GM18505 (cell line): Measurements from ENCODE around the gene CPLANE2.
"Not testable (repeated sequence)": the region's sequence is repeated elsewhere in the genome, so short reads cannot be mapped to it uniquely, and the experiment has no call there.

Source experiments
- ATAC-seq: cut with Tn5 transposase; IDR thresholded peaks from one replicate; pipeline ENCODE4 v1.9.1; 2021; ENCODE audit not compliant: unreplicated experiment
- POLR2A ChIP-seq: IDR thresholded peaks from 4 replicates; pipeline ENCODE4 v1.6.1; 2011; ENCODE audit warnings: borderline replicate concordance; ENCODE audit not compliant: insufficient read depth, insufficient read length; ENCODE audit errors: extremely low read depth

Gene CPLANE2, protein sequence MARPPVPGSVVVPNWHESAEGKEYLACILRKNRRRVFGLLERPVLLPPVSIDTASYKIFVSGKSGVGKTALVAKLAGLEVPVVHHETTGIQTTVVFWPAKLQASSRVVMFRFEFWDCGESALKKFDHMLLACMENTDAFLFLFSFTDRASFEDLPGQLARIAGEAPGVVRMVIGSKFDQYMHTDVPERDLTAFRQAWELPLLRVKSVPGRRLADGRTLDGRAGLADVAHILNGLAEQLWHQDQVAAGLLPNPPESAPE

DNA sequence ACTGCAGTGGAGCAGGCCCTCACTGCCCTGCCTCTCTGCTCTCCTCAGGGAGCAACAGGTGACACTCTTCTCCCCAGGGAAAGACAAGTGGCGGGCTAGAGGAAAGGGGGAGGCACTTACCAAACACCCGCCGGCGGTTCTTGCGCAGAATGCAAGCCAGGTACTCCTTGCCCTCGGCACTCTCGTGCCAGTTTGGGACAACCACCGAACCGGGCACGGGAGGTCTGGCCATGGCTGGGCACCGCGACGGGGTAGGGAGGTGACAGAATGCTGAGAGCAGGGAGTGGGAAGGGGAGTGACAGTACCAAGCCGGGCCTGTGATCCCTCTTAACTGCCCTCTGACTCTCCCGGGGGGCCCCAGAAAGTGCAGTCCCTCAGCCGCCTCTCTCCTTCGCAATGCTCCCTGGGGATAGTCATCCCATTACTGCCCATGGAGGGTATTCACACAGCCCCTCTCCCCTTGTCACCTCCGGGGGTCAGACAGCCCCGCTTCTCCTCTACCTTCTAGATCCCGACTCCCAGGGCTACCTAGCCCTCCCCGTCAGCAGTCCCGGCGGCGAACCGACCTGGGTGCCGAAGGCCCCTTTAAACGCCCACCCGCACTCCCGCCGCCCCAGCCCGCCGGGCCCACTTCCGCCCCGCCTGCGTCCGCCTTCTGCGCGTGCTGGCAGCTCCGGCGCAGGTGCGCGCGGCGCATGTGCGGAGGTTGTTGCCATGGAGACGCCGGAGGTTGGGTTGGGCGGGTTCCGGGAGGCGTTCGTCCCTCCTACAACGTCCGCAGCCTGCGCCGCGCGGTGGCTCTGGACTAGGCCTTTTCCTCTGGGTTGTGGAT, at the start of gene CPLANE2:
Gene CPLANE2 (minus strand): TSS at position 673 of the 832 bp plus-strand sequence. CDS start 441 bp downstream, at position 232.
- ATAC-seq: peak; percentile 86
- peak; percentile 71 for TF ChIP-seq POLR2A

DNA sequence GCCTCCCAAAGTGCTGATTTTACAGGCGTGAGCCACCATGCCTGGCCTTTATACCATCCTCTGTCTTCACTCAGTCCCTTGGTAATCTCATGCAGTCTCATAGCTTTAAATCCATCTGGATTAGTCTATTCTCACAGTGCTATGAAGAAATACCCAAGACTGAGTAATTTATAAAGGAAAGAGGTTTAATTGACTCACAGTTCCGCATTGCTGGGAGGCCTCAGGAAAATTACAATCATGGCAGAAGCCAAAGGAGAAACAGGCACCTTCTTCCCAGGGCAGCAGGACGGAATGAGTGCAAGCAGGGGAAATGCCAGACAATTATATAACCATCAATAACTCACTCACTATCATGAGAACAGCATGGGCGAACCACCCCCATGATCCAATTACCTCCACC, 49.1 kb upstream of the CPLANE2 start:
- no peak for TF ChIP-seq POLR2A
- no peak for ATAC-seq

DNA sequence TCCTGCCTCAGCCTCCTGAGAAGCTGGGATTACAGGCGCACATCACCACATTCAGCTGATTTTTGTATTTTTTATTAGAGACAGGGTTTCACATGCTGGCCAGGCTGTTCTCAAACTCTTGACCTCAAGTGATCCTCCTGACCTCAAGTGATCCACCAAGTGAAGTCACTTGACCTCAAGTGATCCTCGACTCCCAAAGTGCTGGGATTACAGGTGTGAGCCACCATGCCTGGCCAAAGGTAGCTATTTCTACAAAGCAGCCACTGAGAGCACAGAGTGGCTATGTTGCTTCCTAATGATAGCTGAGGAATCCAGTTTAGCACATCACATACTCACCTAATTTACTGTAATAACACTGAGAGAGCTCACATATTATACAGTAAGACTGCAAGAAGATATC, 44.8 kb upstream of the CPLANE2 start:
- no peak for TF ChIP-seq POLR2A
- no peak for ATAC-seq

DNA sequence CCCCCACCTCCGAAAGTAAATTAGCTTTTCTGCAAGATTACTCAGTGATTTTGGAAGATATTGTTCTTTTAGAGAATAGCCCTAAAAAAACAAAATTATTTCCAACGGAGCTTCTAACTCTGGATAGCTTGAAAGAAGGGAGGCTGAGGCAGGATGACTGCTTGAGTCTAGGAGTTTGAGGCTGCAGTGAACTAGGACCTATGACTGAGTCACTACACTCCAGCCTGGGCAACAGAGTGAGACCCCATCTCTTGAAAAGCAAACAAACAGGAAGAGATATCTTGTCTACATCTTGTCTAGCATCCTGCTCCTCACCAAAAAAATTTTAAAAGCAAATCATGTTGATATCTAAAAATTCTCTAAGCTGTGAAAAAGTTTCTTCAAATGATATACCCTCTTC, 42.2 kb upstream of the CPLANE2 start:
- no peak for ATAC-seq
- no peak for TF ChIP-seq POLR2A

DNA sequence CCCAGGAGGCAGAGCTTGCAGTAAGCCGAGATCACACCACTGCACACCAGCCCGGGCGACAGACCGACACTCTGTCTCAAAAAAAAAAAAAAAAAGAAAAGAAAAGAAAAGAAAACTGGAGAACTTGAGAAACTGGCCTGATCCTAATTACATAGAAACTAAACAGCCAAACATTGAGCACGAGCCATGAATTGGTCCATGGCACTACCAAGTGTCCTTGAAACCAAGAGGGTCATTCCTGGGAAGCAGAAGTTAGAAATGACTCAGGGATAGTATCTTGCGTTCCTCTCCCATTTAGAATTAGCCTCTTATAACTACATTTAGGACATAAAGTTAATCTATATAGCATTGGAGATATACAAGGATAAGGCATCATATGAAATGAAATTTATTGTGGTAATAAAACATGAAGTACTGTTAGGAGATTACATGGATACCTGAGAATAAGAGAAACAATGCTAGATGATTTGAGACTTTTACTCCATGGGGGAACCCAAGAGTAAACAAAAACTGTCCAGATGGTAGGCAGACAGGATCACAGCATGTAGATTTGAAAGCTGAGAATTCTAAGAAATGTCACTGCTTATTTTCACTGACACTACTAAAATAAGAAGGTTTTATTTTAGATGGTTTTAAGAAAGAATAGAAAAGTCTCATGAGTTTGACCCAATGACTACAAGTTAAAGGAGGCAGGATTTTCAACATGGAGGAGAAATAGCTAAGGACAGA, 39.5 kb upstream of the CPLANE2 start:
- ATAC-seq: no peak
- TF ChIP-seq POLR2A: no peak

DNA sequence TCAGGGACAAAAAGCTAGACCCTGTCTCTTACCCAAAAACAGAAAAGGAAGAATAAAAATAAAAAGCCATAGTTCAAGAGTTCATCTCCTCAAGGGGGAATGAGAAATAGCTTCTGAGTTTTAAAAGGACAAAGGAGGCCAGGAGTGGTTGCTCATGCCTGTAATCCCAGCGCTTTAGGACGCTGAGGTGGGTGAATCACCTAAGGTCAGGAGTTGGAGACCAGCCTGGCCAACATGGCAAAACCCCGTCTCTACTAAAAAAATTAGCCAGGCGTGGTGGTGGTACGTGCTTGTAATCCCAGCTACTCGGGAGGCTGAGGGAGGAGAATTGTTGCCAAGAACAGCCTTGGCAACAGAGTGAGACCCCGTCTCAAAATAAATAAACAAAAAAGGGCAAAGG, 38.6 kb upstream of the CPLANE2 start:
- ATAC-seq: no peak
- TF ChIP-seq POLR2A: no peak

DNA sequence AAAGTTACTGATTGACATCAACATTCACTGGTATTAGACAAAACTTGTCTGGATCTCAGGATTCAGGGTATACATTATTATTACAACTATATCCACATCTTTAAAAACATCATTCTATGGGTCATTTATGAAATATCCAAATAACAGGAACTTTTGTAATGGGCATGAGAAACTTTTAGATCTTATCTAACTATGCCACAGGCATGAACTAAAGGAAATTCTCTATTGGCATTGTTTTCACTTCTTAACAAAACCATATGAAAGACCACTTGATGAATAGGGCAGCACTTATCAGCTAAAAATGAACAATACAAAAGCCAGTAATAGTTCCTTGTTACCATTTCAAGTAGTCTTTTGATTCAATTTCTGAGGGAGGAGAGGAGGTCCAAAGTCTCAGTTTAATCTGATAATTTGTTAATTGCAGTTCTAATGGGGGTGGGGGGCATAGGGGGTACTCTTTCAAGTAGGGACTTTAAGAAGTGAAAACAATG, 30.8 kb upstream of the CPLANE2 start:
- no peak for ATAC-seq
- no peak for TF ChIP-seq POLR2A

DNA sequence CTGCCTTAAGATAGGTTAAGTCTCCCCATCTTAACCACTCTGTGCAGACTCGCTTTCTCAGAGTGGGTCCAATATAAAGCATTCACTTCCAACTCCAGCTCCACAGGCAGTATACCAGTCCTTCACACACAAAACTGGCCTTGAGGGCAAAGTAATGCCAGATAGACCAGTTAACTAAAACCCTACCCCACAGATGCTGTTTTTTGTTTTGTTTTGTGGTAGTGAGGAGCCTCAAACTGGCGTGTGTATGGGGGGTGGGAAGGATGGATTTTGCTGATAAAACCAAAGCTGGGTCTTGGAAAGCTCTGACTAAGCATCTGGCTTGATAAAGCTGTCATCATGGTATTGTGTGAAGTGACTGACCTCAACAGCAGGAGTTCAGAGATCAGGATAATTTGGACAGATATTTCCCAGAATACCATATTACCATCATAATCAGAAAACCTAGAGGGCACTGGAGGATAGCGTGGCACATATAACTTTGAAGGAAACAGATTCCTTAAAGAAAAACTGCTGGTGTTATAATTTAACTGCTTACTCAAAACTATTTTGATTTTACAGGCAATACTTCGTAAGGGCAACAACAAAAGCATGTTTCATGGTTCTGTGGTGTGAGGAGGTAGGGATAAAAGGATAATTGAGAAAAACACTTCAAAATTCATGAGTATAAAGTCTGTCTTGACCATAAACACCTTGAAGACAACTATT, 29.6 kb upstream of the CPLANE2 start:
- ATAC-seq: no peak
- TF ChIP-seq POLR2A: no peak

DNA sequence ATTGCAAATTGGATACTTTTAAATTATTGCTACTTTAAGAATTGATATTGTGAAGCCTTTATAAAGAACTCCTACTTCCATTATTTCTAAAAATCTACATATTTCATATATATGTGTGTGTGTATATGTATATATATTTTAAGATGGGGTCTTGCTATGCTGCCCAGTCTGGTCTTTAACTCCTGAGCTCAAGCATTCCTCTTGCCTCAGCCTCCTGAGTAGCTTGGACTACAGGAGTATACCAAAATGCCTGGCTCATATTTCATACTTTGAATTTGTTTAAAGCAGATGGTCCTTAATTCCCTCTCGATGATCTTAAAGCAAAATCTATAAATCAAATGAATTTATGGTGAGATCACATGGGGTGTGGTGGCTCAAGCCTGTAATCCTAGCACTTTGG, 25.1 kb upstream of the CPLANE2 start:
- TF ChIP-seq POLR2A: no peak
- ATAC-seq: no peak

DNA sequence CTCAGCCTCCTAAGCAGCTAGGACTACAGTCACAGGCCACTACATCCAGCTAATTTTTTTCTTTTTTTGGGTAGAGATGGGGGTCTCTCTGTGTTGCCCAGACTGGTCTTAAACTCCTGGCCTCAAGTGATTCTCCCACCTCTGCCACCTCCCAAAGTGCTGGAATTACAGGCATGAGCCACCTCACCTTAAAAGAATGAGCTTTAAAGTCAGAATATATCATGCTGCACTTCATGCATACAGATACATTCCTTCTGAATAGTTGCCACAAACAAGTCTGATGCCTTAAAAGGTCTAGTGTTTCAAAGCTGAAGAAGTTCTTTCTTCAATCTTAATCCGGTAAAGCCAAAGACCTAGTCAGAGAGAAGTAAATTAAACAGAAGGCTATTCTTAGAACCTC, 23.8 kb upstream of the CPLANE2 start:
- ATAC-seq: no peak
- no peak for TF ChIP-seq POLR2A

DNA sequence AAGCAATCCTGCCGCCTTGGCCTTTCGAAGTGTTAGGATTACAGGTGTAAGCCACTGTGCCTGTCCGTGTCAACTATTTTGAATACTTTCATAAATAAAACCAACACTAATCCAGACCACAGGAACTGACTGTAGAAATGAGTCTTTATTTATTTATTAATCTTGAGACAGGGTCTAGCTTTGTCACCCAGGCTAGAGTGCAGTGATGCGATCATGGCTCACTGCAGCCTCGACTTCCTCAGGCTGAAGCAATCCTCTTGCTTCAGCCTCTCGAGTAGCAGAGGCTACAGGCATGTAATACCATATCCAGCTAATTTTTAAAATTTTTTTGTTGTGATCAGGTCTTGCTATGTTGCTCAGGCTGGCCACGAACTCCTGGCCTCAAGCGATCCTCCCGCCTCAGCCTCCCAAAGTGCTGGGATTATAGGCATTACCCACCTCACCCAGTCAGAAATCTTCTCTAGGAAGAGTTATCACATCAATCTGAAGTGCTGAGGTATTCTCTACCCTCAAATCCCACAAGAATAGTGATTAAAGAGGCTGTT, 21.7 kb upstream of the CPLANE2 start:
- no peak for TF ChIP-seq POLR2A
- ATAC-seq: no peak

DNA sequence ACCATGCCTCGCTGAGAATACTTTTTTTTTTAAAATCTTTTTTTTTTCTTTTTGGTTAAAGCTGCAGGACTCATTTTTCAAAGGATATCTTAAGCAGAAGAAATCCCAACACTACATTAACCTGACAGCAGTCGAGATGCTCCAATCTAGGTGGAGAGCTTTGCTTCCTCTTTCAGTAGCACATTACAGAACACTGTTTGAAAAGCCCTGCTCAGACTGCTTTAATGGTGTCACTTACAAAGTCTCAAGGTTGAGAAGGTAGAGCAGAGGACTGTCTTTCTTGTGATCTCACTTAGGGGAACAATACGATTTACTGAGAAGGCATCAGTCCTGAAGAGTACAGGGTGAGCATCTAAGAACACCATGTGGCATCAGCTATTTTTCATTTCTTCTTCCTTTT, 21.0 kb upstream of the CPLANE2 start:
- ATAC-seq: no peak
- no peak for TF ChIP-seq POLR2A

DNA sequence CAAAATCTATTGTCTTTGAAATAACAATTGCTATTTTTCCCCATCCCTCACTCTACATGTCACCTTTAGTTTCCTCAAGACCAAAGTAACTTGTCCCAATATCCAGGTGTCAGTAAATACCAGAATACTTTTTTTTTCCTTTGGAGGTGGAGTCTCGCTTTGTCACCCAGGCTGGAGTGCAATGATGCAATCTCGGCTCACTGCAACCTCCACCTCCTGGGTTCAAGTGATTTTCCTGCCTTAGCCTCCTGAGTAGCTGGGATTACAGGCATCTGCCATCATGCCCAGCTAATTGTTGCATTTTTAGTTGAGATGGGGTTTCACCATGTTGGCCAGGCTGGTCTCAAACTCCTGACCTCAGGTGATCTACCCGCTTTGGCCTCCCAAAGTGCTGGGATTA, 20.6 kb upstream of the CPLANE2 start:
- not testable (repeated sequence) for ATAC-seq
